Femur (tissue), 1 donor: ENCODE measurements around the gene DUS2.
"Not testable (repeated sequence)": the region's sequence is repeated elsewhere in the genome, so short reads cannot be mapped to it uniquely, and the experiment has no call there.

Experiments used
- DNase-seq: peaks from one replicate; pipeline ENCODE4 v3.0.0-alpha.2; 2017

DUS2 gene

GRCh38 chr16:68078701-68079375 lies 55.8 kb downstream of the DUS2 start:
- DNase-seq = no peak

GRCh38 chr16:68079376-68079625 lies 56.2 kb downstream of the DUS2 start:
- no peak for DNase-seq

- peak; percentile 84 for DNase-seq
Observed at GRCh38 chr16:68079626-68080344, 56.7 kb downstream of the DUS2 start.

- no peak for DNase-seq
Observed at GRCh38 chr16:68081861-68082628, 59.0 kb downstream of the DUS2 start.

GRCh38 chr16:68082629-68083238 lies 59.6 kb downstream of the DUS2 start:
- DNase-seq = no peak

- DNase-seq = no peak
Observed at GRCh38 chr16:68083239-68083781, 60.2 kb downstream of the DUS2 start.

GRCh38 chr16:68083861-68084503 lies 60.9 kb downstream of the DUS2 start:
- DNase-seq = no peak

GRCh38 chr16:68084504-68085258 lies 61.6 kb downstream of the DUS2 start:
- DNase-seq = peak; percentile 94

GRCh38 chr16:68085259-68086071 lies 62.4 kb downstream of the DUS2 start, which contains the start of gene NFATC3:
Gene NFATC3, plus strand, starts transcription at chr16:68085370. Its CDS starts 312 bp downstream, at chr16:68085682.
- DNase-seq = peak; percentile 99

GRCh38 chr16:68086336-68086841 lies 63.3 kb downstream of the DUS2 start:
- DNase-seq = no peak

- no peak for DNase-seq
Observed at GRCh38 chr16:68086860-68087268, 63.8 kb downstream of the DUS2 start.

GRCh38 chr16:68087688-68088087 lies 64.6 kb downstream of the DUS2 start:
- DNase-seq = no peak

- no peak for DNase-seq
Observed at GRCh38 chr16:68088130-68088972, 65.3 kb downstream of the DUS2 start.

GRCh38 chr16:68089067-68089466 lies 66.0 kb downstream of the DUS2 start:
- DNase-seq = no peak

GRCh38 chr16:68090130-68090529 lies 67.0 kb downstream of the DUS2 start:
- no peak for DNase-seq

GRCh38 chr16:68090533-68090932 lies 67.4 kb downstream of the DUS2 start:
- DNase-seq = no peak

GRCh38 chr16:68091380-68092261 lies 68.5 kb downstream of the DUS2 start:
- no peak for DNase-seq

- DNase-seq = not testable (repeated sequence)
Observed at GRCh38 chr16:68092275-68092674, 69.2 kb downstream of the DUS2 start.
